ENCODE data around the gene SYTL5.

SYTL5 gene

DNA sequence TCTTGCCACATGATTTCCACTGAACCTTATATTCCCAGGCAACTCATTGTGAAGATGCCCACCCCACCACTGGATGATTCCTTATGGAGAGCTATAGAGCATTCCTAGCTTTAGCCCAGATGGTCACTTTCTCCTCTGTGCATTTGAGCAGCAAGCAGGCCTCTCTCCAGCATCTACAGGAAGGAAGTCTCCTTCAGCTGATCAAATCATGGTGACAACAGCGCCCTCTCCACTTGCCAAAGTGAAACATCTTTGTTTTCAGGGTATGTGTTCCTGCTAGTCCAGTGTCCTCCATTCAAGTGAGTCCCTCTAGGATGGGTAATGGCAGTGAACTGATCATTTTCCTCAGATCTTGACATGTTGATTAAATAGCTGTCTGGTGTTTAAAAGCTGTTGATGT, 10.9 kb upstream of the SYTL5 start:
- TF ChIP-seq, protein P1, sequence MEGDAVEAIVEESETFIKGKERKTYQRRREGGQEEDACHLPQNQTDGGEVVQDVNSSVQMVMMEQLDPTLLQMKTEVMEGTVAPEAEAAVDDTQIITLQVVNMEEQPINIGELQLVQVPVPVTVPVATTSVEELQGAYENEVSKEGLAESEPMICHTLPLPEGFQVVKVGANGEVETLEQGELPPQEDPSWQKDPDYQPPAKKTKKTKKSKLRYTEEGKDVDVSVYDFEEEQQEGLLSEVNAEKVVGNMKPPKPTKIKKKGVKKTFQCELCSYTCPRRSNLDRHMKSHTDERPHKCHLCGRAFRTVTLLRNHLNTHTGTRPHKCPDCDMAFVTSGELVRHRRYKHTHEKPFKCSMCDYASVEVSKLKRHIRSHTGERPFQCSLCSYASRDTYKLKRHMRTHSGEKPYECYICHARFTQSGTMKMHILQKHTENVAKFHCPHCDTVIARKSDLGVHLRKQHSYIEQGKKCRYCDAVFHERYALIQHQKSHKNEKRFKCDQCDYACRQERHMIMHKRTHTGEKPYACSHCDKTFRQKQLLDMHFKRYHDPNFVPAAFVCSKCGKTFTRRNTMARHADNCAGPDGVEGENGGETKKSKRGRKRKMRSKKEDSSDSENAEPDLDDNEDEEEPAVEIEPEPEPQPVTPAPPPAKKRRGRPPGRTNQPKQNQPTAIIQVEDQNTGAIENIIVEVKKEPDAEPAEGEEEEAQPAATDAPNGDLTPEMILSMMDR (IDR thresholded peaks at IDR 0.05; ENCODE audit: low read depth, low read length, missing control alignments): no peak
- H3K4me3 ChIP-seq (replicated peaks; ENCODE audit: low read depth, low read length): no peak overlapping the region
- DNase-seq (ENCODE audit: extremely low read depth, low read depth): no peak

DNA sequence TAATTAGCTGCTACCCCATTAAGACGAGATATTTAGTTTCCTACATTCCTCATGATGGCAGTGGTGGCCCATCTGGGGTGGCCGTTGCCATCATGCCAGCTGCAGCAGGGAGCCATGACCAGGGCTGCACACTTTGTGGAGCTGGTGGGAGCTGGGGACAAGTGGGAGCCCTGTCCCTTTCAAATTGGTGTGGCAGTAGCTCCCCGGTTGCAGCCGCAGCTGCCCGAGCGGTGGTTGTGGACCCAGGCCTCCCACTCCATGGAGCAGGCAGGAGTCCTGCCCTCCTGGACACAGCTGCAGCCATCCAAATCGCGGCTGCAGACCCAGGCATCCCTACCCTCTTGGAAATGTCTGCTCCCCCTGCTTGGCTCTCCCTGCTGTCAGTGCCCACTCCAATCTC, 9.3 kb upstream of the SYTL5 start:
- TF ChIP-seq, protein P1 (IDR thresholded peaks at IDR 0.05; ENCODE audit: low read depth, low read length, missing control alignments): no peak
- no peak for DNase-seq (ENCODE audit: extremely low read depth, low read depth)
- H3K4me3 ChIP-seq (replicated peaks; ENCODE audit: low read depth, low read length): no peak overlapping the region

DNA sequence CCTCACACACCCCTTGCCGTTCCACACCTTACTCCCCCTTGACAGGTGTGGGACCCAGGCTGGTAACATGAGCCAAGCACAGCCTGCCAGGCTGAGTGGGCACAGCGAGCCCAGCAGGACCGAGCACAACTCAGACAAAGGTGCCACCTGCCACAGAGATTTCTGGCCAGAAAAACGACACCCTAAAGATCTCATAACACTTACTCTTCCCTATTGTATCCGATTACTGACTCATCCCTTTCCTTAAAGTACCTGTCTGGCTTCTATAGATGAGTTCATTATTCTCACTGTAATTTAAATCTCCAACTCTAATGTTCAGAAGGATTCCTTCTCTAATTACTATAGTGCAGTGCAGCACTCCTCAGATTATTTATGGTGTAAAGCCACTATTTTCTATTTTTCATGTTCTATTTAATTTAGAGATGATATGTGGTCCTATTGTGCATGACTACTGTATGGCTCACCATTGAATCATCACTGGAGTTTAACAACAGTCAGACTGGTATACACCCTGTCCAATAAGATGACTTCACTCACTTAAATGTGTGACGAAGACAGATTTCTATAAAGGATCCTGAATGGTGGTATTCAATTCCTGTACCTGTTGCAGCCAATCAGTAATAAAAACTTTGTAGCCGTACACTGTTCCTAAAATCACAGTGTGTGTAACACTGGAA, 7.6 kb upstream of the SYTL5 start:
- no peak overlapping the region for H3K4me3 ChIP-seq (replicated peaks; ENCODE audit: low read depth, low read length)
- DNase-seq (ENCODE audit: extremely low read depth, low read depth): no peak
- TF ChIP-seq, protein P1 (IDR thresholded peaks at IDR 0.05; ENCODE audit: low read depth, low read length, missing control alignments): no peak

DNA sequence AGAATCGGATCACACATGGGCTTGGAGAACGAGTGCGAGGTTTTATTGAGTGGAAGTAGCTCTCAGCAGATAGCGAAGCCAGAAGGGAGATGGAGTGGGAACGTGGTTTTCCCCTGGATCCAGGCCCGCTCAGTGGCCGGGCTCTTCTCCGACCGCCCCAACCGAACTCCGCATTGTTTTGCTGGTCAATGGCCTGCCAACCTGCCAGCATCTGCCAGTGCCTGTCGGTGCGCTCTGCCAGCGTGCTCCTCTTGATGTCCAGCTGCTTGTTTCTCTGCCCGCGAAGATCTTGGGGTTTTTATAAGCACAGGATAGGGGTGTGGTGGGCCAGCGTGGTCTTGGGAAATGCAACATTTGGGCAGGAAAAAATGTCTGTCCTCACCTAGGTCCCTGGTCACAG, 5.6 kb upstream of the SYTL5 start:
- DNase-seq (ENCODE audit: extremely low read depth, low read depth): no peak
- TF ChIP-seq, protein P1 (IDR thresholded peaks at IDR 0.05; ENCODE audit: low read depth, low read length, missing control alignments): no peak
- no peak overlapping the region for H3K4me3 ChIP-seq (replicated peaks; ENCODE audit: low read depth, low read length)

DNA sequence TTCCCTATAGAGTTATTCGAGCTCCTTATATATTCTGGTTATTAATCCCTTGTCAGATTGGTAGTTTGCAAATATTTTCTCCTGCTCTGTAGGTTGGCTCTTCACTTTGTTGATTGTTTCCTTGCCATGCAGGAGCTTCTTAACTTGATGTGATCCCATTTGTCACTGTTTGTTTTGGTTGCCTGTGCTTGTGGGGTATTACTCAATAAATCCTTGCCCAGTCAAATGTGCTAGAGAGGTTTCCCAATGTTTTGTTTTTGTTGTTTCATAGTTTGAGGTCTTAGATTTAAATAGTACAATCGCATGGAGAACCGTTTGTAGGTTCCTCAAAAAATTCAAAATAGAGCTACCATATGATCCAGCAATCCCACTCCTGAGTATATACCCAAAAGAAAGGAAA, 2.3 kb upstream of the SYTL5 start:
- no peak overlapping the region for H3K4me3 ChIP-seq (replicated peaks; ENCODE audit: low read depth, low read length)
- TF ChIP-seq, protein P1 (IDR thresholded peaks at IDR 0.05; ENCODE audit: low read depth, low read length, missing control alignments): no peak
- DNase-seq (ENCODE audit: extremely low read depth, low read depth): no peak

DNA sequence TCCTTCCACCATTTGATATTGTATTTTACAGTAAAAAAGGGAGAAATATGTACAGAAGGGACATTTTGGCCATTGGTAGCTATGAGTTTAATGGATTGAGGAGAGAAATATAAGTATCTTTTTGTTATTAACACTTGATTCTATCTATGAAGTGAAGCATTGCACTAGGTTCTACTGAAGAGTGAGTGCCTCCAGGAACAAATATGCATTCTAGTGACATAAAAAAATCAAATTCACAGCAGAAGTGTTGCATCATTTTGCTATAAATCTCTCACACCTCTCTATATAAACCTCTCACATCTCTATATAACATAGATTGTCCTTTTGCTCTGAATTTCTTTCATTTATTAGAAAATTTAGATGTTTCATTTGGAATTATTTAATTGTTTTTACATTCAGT, 425 bp downstream of the SYTL5 start:
- no peak overlapping the region for H3K4me3 ChIP-seq (replicated peaks; ENCODE audit: low read depth, low read length)
- DNase-seq (ENCODE audit: extremely low read depth, low read depth): no peak
- TF ChIP-seq, protein P1 (IDR thresholded peaks at IDR 0.05; ENCODE audit: low read depth, low read length, missing control alignments): no peak

DNA sequence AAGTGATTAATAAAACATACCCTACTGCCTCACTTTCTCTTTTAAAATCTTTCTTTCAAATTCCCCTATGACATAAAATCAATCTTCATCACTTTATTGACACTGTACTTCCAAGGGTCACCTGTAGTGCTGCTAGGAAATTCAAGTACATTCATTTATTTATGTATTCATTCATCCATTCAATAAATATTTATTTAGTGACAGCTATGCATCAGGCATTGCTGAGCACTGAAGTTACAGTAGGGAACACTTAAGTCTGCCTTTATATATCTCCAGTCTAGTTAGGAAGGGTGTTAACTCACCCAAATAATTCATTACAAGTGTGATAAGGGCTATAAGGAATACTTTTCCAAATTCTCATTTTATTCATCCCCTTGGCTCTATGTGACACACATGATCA, 2.3 kb downstream of the SYTL5 start:
- H3K4me3 ChIP-seq (replicated peaks; ENCODE audit: low read depth, low read length): no peak overlapping the region
- TF ChIP-seq, protein P1 (IDR thresholded peaks at IDR 0.05; ENCODE audit: low read depth, low read length, missing control alignments): no peak
- no peak for DNase-seq (ENCODE audit: extremely low read depth, low read depth)

Measured in HFF-Myc (cell line).